Kidney (tissue), 14 donors: ENCODE results near the gene C1QC. TPM values are rescaled to one million over a fixed set of nuclear protein-coding genes. Genes with fewer than 3 reads are reported as not detected.

Experiments used
- DNase-seq, 5 donors: peaks; one replicate each; pipeline ENCODE4 v3.0.0-alpha.2; 2013 to 2020
- FAIRE-seq: peaks from 2 replicates; lab custom pipeline; 2012; peaks lifted over from hg19 to GRCh38; lab: Jason Lieb, UNC
- H3K27ac ChIP-seq, 2 donors: one replicate each; pipeline ENCODE4 v1.7.0; 2013; ENCODE audit warnings: low read depth in 2 of 2, low read length in 2 of 2, inconsistent platforms in 1 of 2
- H3K27me3 ChIP-seq: one replicate; pipeline ENCODE4 v1.7.1; 2013; ENCODE audit warnings: low read length, inconsistent platforms; ENCODE audit not compliant: control insufficient read depth, insufficient read depth
- H3K36me3 ChIP-seq, 3 donors: one replicate each; pipeline versions ENCODE4 v1.7.0 to v1.7.1; 2013; ENCODE audit warnings: low read length in 3 of 3, control low read depth in 1 of 3, inconsistent platforms in 1 of 3; ENCODE audit not compliant: insufficient read depth in 3 of 3, control insufficient read depth in 2 of 3
- H3K4me1 ChIP-seq, 3 donors: one replicate each; pipeline versions ENCODE4 v1.7.0 to v1.7.1; 2013; ENCODE audit warnings: low read length in 3 of 3, inconsistent platforms in 1 of 3, low read depth in 1 of 3; ENCODE audit not compliant: control insufficient read depth in 2 of 3, insufficient read depth in 2 of 3
- H3K4me3 ChIP-seq, 3 donors: one replicate each; pipeline versions ENCODE4 v1.7.0 to v1.8.1; 2013; ENCODE audit warnings: low read length in 3 of 3, control low read depth in 1 of 3, inconsistent platforms in 1 of 3
- H3K9ac ChIP-seq, 3 donors: one replicate each; pipeline versions ENCODE4 v1.7.0 to v1.7.1; 2013; ENCODE audit warnings: low read length in 3 of 3, control low read depth in 1 of 3, inconsistent platforms in 1 of 3
- H3K9me3 ChIP-seq, 3 donors: one replicate each; pipeline versions ENCODE4 v1.7.0 to v1.7.1; 2013; ENCODE audit warnings: low read length in 3 of 3, control low read depth in 1 of 3, inconsistent platforms in 1 of 3; ENCODE audit not compliant: control insufficient read depth in 2 of 3, insufficient read depth in 1 of 3
- intact Hi-C: fragments of 100-400 bp; cut with DNase I; formaldehyde crosslinking; loops from one replicate; pipeline ENCODE4 v1.11.1; 2022
- polyA plus RNA-seq: library from polyadenylated mRNA; stranded (reverse); fragments of 350-450 nt; fragmentation: Illumina TruSeq; extraction: RNeasy Lipid Tissue Mini Kit (QIAGEN cat#74804); gene quantifications from one replicate; pipeline ENCODE4 v1.2.3, GENCODE V29; 2014; ENCODE audit warnings: low read depth, low replicate concordance; ENCODE audit not compliant: insufficient read depth
- total RNA-seq: library from RNA; stranded (reverse); fragmentation: NEBNext Ultra II Directional; extraction: Animal tissue kit (Norgen Biotek cat#: 25700); gene quantifications from one replicate; pipeline ENCODE4 v1.2.1, GENCODE V29; 2021
- TF ChIP-seq, protein P1 (sequence below): IDR thresholded peaks from 3 replicates; pipeline ENCODE4 v1.5.1; 2012; ENCODE audit warnings: mild to moderate bottlenecking, moderate library complexity, borderline replicate concordance; ENCODE audit not compliant: insufficient read depth; ENCODE audit errors: extremely low read depth
- donor health status: control.
- donor health status: control.
- donor health status: control.
- donor health status: control.
- donor health status: control.
- donor health status: DM: yes; HTN: yes; CAD: no.
- donor health status: Normal renal cell carcinoma (clear cell type).

The C1QC gene
- total and polyA plus RNA-seq, 2 donors from 2014 or later = 57.4 to 287 TPM

DNA sequence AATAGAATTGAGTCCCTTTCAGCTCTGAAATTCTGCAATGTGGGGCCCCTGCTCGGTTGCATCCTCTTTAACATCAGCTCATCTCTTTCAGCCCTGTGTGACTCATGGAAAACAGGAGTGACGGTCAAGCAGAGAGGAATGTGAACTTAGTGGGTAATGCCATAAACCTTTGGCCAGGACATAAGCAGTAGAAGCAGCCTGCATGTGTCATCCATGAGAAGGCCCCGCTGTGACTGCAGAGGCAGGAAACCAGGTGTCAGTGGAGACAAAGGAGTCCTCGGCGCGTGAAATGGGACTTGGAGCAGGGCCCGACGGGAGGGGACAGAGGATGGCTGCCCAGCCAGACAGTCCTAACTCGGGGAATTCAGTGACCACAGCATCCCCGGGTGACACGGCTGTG, 46.1 kb downstream of the C1QC start:
- H3K36me3 ChIP-seq = no peaks in the 10 kb centered on the region
- no peak overlapping the region for H3K27ac ChIP-seq
- no peak overlapping the region for H3K4me3 ChIP-seq
- H3K4me1 ChIP-seq = no peaks in the 10 kb centered on the region
- H3K9me3 ChIP-seq = no peaks in the 10 kb centered on the region
- TF ChIP-seq, protein P1, sequence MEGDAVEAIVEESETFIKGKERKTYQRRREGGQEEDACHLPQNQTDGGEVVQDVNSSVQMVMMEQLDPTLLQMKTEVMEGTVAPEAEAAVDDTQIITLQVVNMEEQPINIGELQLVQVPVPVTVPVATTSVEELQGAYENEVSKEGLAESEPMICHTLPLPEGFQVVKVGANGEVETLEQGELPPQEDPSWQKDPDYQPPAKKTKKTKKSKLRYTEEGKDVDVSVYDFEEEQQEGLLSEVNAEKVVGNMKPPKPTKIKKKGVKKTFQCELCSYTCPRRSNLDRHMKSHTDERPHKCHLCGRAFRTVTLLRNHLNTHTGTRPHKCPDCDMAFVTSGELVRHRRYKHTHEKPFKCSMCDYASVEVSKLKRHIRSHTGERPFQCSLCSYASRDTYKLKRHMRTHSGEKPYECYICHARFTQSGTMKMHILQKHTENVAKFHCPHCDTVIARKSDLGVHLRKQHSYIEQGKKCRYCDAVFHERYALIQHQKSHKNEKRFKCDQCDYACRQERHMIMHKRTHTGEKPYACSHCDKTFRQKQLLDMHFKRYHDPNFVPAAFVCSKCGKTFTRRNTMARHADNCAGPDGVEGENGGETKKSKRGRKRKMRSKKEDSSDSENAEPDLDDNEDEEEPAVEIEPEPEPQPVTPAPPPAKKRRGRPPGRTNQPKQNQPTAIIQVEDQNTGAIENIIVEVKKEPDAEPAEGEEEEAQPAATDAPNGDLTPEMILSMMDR = no peak
- FAIRE-seq (no peak), DNase-seq (peak in 4 of 5 donors; percentile 79 to 90 (median 85))
- no peaks in the 10 kb centered on the region for H3K27me3 ChIP-seq
- H3K9ac ChIP-seq = no peak overlapping the region
- intact Hi-C loops = no loop called here

DNA sequence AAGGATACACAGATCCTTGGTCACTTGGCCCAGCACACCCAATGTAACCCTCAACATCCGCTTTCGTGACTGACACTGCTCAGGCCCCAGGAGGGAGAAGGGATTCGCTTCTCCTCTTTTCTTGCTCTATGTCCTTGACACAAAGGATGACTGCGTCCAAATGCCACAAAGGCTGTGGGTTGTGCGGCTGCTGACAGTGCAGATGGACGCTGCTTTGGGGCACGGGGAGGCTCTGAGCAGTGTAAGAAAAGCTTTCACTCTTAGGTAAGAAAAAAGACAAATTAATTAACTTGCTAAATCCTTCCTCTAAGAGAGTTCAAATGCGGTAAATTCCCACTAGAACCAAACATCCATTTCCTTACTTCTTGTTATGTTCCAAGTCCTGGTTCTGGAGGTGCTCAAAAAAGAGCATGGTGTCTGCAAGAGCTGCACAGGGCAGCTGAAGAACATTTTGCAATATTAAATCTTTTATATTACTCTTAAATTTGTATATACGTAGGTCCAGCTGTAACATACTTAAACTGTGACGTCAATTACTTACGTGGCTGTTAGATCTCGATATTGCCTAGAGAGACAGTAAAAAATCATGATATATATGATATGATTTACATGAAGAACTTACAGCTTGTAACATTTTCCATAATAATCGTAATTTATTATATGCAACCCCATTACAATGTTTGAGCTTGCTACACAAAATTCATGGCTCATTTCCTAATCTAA, 47.8 kb downstream of the C1QC start:
- Histone ChIP-seq H3K36me3 (no peaks in the 10 kb centered on the region), H3K27me3 (no peaks in the 10 kb centered on the region), H3K4me1 (no peaks in the 10 kb centered on the region), H3K9me3 (no peaks in the 10 kb centered on the region), H3K27ac (no peak overlapping the region), H3K9ac (no peak overlapping the region), H3K4me3 (no peak overlapping the region)
- TF ChIP-seq, protein P1 = no peak
- no peak for FAIRE-seq
- DNase-seq = no peak
- intact Hi-C loops = no loop called here

DNA sequence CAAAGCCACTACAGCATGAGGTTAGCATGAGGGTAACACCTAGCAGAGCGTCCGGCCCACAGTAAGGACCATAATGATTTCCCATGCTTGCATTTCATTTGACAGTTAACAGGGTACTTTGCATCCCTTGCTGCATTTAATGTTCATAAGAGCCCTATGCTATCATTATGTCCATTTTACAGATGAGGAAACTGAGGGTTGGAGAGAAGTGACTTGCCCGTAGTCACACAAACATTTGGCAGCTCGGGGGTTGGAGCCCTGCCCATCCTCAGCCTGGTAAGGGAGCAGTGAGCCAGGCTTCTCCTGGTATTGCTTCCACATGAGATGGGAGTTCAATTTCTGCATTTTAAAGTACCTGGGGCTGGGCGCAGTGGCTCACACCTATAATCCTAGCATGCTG, 50.7 kb downstream of the C1QC start:
- TF ChIP-seq, protein P1 = no peak
- Histone ChIP-seq H3K9ac (no peak overlapping the region), H3K4me3 (no peak overlapping the region), H3K9me3 (no peaks in the 10 kb centered on the region), H3K36me3 (no peaks in the 10 kb centered on the region), H3K4me1 (no peaks in the 10 kb centered on the region), H3K27ac (no peak overlapping the region), H3K27me3 (no peaks in the 10 kb centered on the region)
- no peak for DNase-seq
- intact Hi-C loops = no loop called here
- FAIRE-seq = no peak
